T-cell (primary cell): ENCODE measurements around the gene QRFP. TPM values are rescaled to one million over a fixed set of nuclear protein-coding genes. Genes with fewer than 3 reads are reported as not detected.

Experiments
- ATAC-seq, 4 experiments: fragments of 200-7000 bp in 3 of 4; fragments of 150-1000 bp in 1 of 4; cut with Tn5 transposase; replicated peaks in 1 of 4; 1 replicate in 3 of 4; 2 replicates in 1 of 4; pipeline ENCODE4 v1.10.0; 2021; ENCODE audit warnings: moderate library complexity in 3 of 4, mild to moderate bottlenecking in 2 of 4, moderate number of reproducible peaks in 1 of 4
- CTCF ChIA-PET, 2 donors: fragments of 300-600 bp; sonication (Branson Sonifier 250); formaldehyde crosslinking; loops; one replicate each; lab custom pipeline; 2022; ENCODE audit warnings: antibody characterized with exemption in 2 of 2; lab: Charles Lee
- POLR2A ChIA-PET, 2 donors: fragments of 300-600 bp; sonication (Branson Sonifier 250); formaldehyde crosslinking; loops; one replicate each; lab custom pipeline; 2022; ENCODE audit warnings: antibody characterized with exemption in 2 of 2; lab: Charles Lee
- DNase-seq, 35 experiments: peaks; one replicate each; pipeline versions ENCODE4 v3.0.0 to v3.0.0-alpha.2; 2013 to 2023
- H3K27ac ChIP-seq: one replicate; pipeline ENCODE4 v1.5.1; 2013; ENCODE audit warnings: low read length
- H3K27me3 ChIP-seq, 2 experiments: replicated peaks in 1 of 2; 1 replicate in 1 of 2; 2 replicates in 1 of 2; pipeline versions ENCODE4 v1.6.1 to v1.7.0; 2013; ENCODE audit warnings: low read length in 1 of 2, mixed read lengths in 1 of 2; ENCODE audit not compliant: control insufficient read depth in 2 of 2, insufficient read depth in 2 of 2; ENCODE audit errors: extremely low read depth in 1 of 2
- H3K36me3 ChIP-seq, 2 donors: 1 replicate in 1 of 2; 2 replicates in 1 of 2; pipeline versions ENCODE4 v1.6.1 to v1.7.0; 2013; ENCODE audit warnings: low read length in 1 of 2; ENCODE audit not compliant: control insufficient read depth in 2 of 2, insufficient read depth in 1 of 2; ENCODE audit errors: extremely low read depth in 1 of 2
- H3K4me1 ChIP-seq, 2 experiments: 1 replicate in 1 of 2; 2 replicates in 1 of 2; pipeline versions ENCODE4 v1.6.1 to v1.7.0; 2013; ENCODE audit warnings: low read length in 2 of 2, mixed read lengths in 1 of 2; ENCODE audit not compliant: insufficient read depth in 2 of 2, control insufficient read depth in 1 of 2; ENCODE audit errors: extremely low read depth in 1 of 2
- H3K4me3 ChIP-seq, 2 donors: 1 replicate in 1 of 2; 2 replicates in 1 of 2; pipeline versions ENCODE4 v1.5.1 to v1.7.0; 2013; ENCODE audit warnings: mild to moderate bottlenecking in 2 of 2, low read length in 1 of 2, moderate library complexity in 1 of 2; ENCODE audit not compliant: control insufficient read depth in 1 of 2; ENCODE audit errors: extremely low read depth in 1 of 2
- H3K9me3 ChIP-seq: 2 replicates; pipeline ENCODE4 v1.7.0; 2013
- H3K27ac Mint-ChIP-seq, 2 donors: one replicate each; pipeline ENCODE4 v1.8.0; 2020 to 2021; ENCODE audit warnings: mild to moderate bottlenecking in 2 of 2, mixed read lengths in 2 of 2
- H3K27me3 Mint-ChIP-seq, 2 donors: one replicate each; pipeline ENCODE4 v1.8.0; 2021 to 2022; ENCODE audit warnings: mixed read lengths in 2 of 2
- H3K36me3 Mint-ChIP-seq: one replicate; pipeline ENCODE4 v1.8.0; 2021; ENCODE audit warnings: mixed read lengths
- H3K4me1 Mint-ChIP-seq, 3 donors: one replicate each; pipeline ENCODE4 v1.8.0; 2020 to 2022; ENCODE audit warnings: mixed read lengths in 3 of 3, mild to moderate bottlenecking in 1 of 3
- H3K4me3 Mint-ChIP-seq, 3 donors: one replicate each; pipeline ENCODE4 v1.8.0; 2020 to 2022; ENCODE audit warnings: mild to moderate bottlenecking in 3 of 3, mixed read lengths in 3 of 3, moderate library complexity in 3 of 3
- H3K9me3 Mint-ChIP-seq, 3 donors: one replicate each; pipeline ENCODE4 v1.8.0; 2020 to 2022; ENCODE audit warnings: mixed read lengths in 3 of 3
- WGBS: methylation state at CpG from one replicate; pipeline ENCODE4 v1.1.5; 2013; ENCODE audit warnings: missing lambda C conversion rate; ENCODE audit not compliant: insufficient coverage; 5-methylcytosine and 5-hydroxymethylcytosine counted together
- total RNA-seq, 35 experiments: library from RNA in 6 of 35; stranded (reverse) in 6 of 35; fragments of 120-200 nt in 1 of 35; gene quantifications; one replicate each; pipeline versions ENCODE4 v1.2.1 to v1.2.4 and lab custom pipeline; 2013 to 2026

The QRFP gene
- total RNA-seq, 5 donors from 2014 or later (not counting 1 experiment from before 2014, with no cell fraction given): not detected

GRCh38 chr9:130845254-130845653, 51.4 kb downstream of the QRFP start:
- no peaks in the 10 kb centered on the region for H3K9me3 ChIP-seq
- Mint-ChIP-seq H3K9me3 (no peaks in the 10 kb centered on the region), H3K4me3 (no peak overlapping the region), H3K4me1 (peaks cover 31 to 39% (median 31%) of the 10 kb centered on the region in 3 donors), H3K36me3 (no peaks in the 10 kb centered on the region), H3K27ac (peak overlapping the region in 1 of 2 donors; percentile 72), H3K27me3 (no peaks in the 10 kb centered on the region)
- no peaks in the 10 kb centered on the region for H3K27me3 ChIP-seq
- ChIA-PET CTCF (interaction anchor here in 1 of 2 donors (0.6 kb wide), 2 partner anchors 44 to 761 kb away, joined by 4 to 5 read pairs; no protein-coding TSS in a partner anchor), POLR2A (interaction anchor here in 1 of 2 donors (0.6 kb wide), 1 partner anchor 193 kb away, joined by 3 read pairs; no protein-coding TSS in a partner anchor)
- peaks cover 0 to 4% of the 10 kb centered on the region in 2 experiments for H3K4me1 ChIP-seq
- no peak overlapping the region for H3K27ac ChIP-seq
- ATAC-seq (no peak), DNase-seq (no peak)
- WGBS: 84% methylated on average over 6 of the region's 10 CpGs
- H3K36me3 ChIP-seq: no peaks in the 10 kb centered on the region
- H3K4me3 ChIP-seq: no peak overlapping the region

- H3K4me3 Mint-ChIP-seq: no peak overlapping the region
These were observed 52.6 kb downstream of the QRFP start for GRCh38 chr9:130844044-130844451.

GRCh38 chr9:130843049-130843908, 53.3 kb downstream of the QRFP start:
- WGBS: 82% methylated on average over 9 of the region's 9 CpGs
- ChIA-PET CTCF (no interaction called here), POLR2A (no interaction called here)
- Histone ChIP-seq H3K4me3 (no peak overlapping the region), H3K9me3 (no peaks in the 10 kb centered on the region), H3K27me3 (no peaks in the 10 kb centered on the region), H3K27ac (no peak overlapping the region), H3K36me3 (no peaks in the 10 kb centered on the region), H3K4me1 (peaks cover 0 to 4% of the 10 kb centered on the region in 2 experiments)
- Mint-ChIP-seq H3K27ac (no peak overlapping the region), H3K27me3 (no peaks in the 10 kb centered on the region), H3K9me3 (no peaks in the 10 kb centered on the region), H3K4me3 (no peak overlapping the region), H3K4me1 (peaks cover 36 to 44% (median 42%) of the 10 kb centered on the region in 3 donors), H3K36me3 (no peaks in the 10 kb centered on the region)
- no peak for DNase-seq
- ATAC-seq: no peak

More at GRCh38 chr9:130844044-130844451, 52.6 kb downstream of the QRFP start:
- peaks cover 0 to 4% of the 10 kb centered on the region in 2 experiments for H3K4me1 ChIP-seq
- H3K9me3 ChIP-seq: no peaks in the 10 kb centered on the region
- no peak for ATAC-seq
- no peak overlapping the region for H3K4me3 ChIP-seq
- DNase-seq: no peak
- CTCF ChIA-PET: no interaction called here
- H3K36me3 ChIP-seq: no peaks in the 10 kb centered on the region
- no peaks in the 10 kb centered on the region for H3K27me3 ChIP-seq
- Mint-ChIP-seq H3K4me1 (peaks cover 31 to 41% (median 36%) of the 10 kb centered on the region in 3 donors), H3K9me3 (no peaks in the 10 kb centered on the region), H3K36me3 (no peaks in the 10 kb centered on the region), H3K27ac (no peak overlapping the region), H3K27me3 (no peaks in the 10 kb centered on the region)
- WGBS: 87% methylated on average over 4 of the region's 4 CpGs
- H3K27ac ChIP-seq: no peak overlapping the region
- POLR2A ChIA-PET: no interaction called here

Other genes with a start within 250 kb of the QRFP start
- gene PRDM12, start 232.2 kb downstream of the QRFP start, total RNA-seq: under 1 TPM in 3 of 5 donors, not detected in 2; 0.13 to 0.19 (median 0.16) TPM
- 10 to 100 TPM; 49.1 to 59.1 (median 52.1) TPM for gene EXOSC2, start 203.0 kb downstream of the QRFP start, total RNA-seq
- 10 to 100 TPM; 33.3 to 40.0 (median 37.7) TPM for gene ABL1, start 61.6 kb downstream of the QRFP start, total RNA-seq
- gene FIBCD1, start 42.4 kb upstream of the QRFP start, total RNA-seq: not detected
- gene LAMC3, start 112.4 kb upstream of the QRFP start, total RNA-seq: 1 to 10 TPM in 3 of 5 donors, under 1 TPM in 2; 0.35 to 3.7 (median 1.8) TPM
- under 1 TPM in 3 of 5 donors, not detected in 2; 0.37 to 0.67 (median 0.51) TPM for gene AIF1L, start 199.7 kb upstream of the QRFP start, total RNA-seq
- gene NUP214, start 228.8 kb upstream of the QRFP start, total RNA-seq: 100 to 1,000 TPM in 1 of 5 donors, 10 to 100 TPM in 4; 66.7 to 106 (median 68.5) TPM